Measurements from ENCODE around the gene SLC25A21.

Gene SLC25A21

DNA sequence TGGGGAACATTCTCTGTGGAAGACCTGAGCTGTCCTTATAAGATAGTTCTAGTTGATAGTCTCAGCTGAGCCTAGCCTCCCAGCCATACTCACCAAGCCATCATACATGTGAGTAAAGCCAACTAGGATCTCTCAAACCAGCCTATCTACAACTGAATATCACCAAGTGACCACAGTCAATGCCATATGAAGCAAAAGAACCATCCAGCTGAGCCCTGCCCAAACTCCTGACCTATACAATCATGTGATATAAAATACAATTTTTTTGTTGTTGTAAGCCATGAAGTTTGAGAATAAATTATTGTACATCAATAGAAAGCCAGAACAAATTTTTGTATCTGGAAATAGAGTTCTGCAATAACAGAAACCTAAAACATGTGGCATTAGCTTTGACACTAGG, 118.3 kb downstream of the SLC25A21 start:
- DNase-seq (ENCODE audit: low spot score) = no peak
- in situ Hi-C loops (cut with MboI; ENCODE audit: low pct_unique_long_range_greater_than_20kb, low sequenced_read_pairs, unreplicated experiment) = no loop called here

DNA sequence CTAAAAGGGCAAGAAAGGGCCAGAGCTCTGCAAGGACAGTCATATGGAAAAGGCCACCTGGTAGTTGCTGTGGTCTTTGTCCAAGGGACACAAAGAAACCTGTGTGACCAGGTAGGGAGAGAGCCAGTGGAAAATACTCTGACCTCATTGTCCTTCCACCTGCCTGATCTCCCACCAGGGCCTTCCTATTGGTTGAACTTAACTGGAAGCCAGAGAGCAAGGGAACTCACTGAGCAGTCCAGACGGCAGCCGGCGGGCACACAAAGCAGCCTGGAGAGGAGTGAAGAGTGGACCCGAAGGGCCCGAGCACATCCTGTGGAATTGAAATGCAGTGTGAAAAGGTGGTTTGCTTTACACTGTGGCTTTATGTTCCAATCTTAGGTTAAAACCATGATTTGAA, 120.7 kb downstream of the SLC25A21 start:
- in situ Hi-C loops (cut with MboI; ENCODE audit: low pct_unique_long_range_greater_than_20kb, low sequenced_read_pairs, unreplicated experiment) = no loop called here
- TF ChIP-seq, protein P1, sequence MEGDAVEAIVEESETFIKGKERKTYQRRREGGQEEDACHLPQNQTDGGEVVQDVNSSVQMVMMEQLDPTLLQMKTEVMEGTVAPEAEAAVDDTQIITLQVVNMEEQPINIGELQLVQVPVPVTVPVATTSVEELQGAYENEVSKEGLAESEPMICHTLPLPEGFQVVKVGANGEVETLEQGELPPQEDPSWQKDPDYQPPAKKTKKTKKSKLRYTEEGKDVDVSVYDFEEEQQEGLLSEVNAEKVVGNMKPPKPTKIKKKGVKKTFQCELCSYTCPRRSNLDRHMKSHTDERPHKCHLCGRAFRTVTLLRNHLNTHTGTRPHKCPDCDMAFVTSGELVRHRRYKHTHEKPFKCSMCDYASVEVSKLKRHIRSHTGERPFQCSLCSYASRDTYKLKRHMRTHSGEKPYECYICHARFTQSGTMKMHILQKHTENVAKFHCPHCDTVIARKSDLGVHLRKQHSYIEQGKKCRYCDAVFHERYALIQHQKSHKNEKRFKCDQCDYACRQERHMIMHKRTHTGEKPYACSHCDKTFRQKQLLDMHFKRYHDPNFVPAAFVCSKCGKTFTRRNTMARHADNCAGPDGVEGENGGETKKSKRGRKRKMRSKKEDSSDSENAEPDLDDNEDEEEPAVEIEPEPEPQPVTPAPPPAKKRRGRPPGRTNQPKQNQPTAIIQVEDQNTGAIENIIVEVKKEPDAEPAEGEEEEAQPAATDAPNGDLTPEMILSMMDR (IDR thresholded peaks at IDR 0.05; ENCODE audit: extremely low read depth, insufficient read depth, missing control alignments) = no peak
- no peak for DNase-seq (ENCODE audit: low spot score)

More for the DNA sequence above, 118.3 kb downstream of the SLC25A21 start:
- TF ChIP-seq, protein P1 (IDR thresholded peaks at IDR 0.05; ENCODE audit: extremely low read depth, insufficient read depth, missing control alignments) = no peak

DNA sequence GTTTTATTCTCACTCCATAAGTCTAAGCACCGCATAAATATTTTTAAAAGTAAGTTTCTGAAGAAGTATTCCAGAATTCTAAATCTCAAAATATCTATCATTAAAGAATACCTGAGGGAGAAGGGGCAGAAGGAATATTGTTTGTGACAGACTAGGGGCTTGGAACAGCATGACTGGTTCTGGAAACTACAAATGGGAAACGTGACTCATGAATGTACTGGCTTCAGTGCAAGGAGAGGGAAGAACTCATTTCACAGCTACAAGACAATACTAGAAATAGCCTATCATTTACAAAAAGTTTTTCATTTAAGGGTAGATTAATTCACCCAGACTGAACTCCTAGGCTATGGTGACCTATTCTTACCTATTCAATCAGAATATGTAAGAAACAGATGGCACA, 121.3 kb downstream of the SLC25A21 start:
- in situ Hi-C loops (cut with MboI; ENCODE audit: low pct_unique_long_range_greater_than_20kb, low sequenced_read_pairs, unreplicated experiment) = no loop called here
- no peak for DNase-seq (ENCODE audit: low spot score)

DNA sequence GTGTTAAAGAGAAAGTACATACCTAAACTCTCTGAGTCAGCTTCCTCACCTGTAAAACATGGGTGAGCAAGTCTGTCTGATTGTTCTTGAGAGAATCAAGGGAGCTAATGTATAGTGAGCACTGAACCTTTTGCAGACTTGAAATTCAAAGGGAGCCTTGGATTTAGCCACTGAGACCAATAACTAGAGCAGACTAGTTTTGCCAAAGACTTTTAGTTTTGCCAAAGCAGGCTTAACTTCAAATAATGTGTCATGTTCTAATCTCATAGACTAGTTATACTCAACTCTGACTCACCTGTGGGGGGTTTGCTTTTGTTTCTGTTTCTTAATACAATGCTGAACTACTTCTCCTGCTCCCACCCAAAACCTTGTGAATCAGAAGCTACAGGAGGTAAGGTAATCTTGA, 123.7 kb downstream of the SLC25A21 start:
- DNase-seq (ENCODE audit: low spot score) = no peak
- in situ Hi-C loops (cut with MboI; ENCODE audit: low pct_unique_long_range_greater_than_20kb, low sequenced_read_pairs, unreplicated experiment) = no loop called here
- TF ChIP-seq, protein P1 (IDR thresholded peaks at IDR 0.05; ENCODE audit: extremely low read depth, insufficient read depth, missing control alignments) = no peak

More for the DNA sequence above, 121.3 kb downstream of the SLC25A21 start:
- TF ChIP-seq, protein P1 (IDR thresholded peaks at IDR 0.05; ENCODE audit: extremely low read depth, insufficient read depth, missing control alignments) = no peak

GRCh38 chr14:37047996-37048395, 124.4 kb downstream of the SLC25A21 start:
- DNase-seq (ENCODE audit: low spot score) = no peak
- TF ChIP-seq, protein P1 (IDR thresholded peaks at IDR 0.05; ENCODE audit: extremely low read depth, insufficient read depth, missing control alignments) = no peak
- in situ Hi-C loops (cut with MboI; ENCODE audit: low pct_unique_long_range_greater_than_20kb, low sequenced_read_pairs, unreplicated experiment) = no loop called here

- in situ Hi-C loops (cut with MboI; ENCODE audit: low pct_unique_long_range_greater_than_20kb, low sequenced_read_pairs, unreplicated experiment) = no loop called here
- no peak for DNase-seq (ENCODE audit: low spot score)
- TF ChIP-seq, protein P1 (IDR thresholded peaks at IDR 0.05; ENCODE audit: extremely low read depth, insufficient read depth, missing control alignments) = no peak
These were observed 125.2 kb downstream of the SLC25A21 start for GRCh38 chr14:37047226-37047625.

GRCh38 chr14:37046815-37047214, 125.6 kb downstream of the SLC25A21 start:
- in situ Hi-C loops (cut with MboI; ENCODE audit: low pct_unique_long_range_greater_than_20kb, low sequenced_read_pairs, unreplicated experiment) = no loop called here
- no peak for DNase-seq (ENCODE audit: low spot score)
- TF ChIP-seq, protein P1 (IDR thresholded peaks at IDR 0.05; ENCODE audit: extremely low read depth, insufficient read depth, missing control alignments) = no peak
